Stomach smooth muscle (tissue), 2 donors: Measurements from ENCODE around the gene HTRA2.

Experiments
- H3K27ac ChIP-seq: one replicate; pipeline ENCODE4 v1.7.0; 2013; ENCODE audit warnings: mild to moderate bottlenecking, low read length, inconsistent platforms
- H3K27me3 ChIP-seq, 2 donors: one replicate each; pipeline ENCODE4 v1.7.0; 2013; ENCODE audit warnings: low read length in 2 of 2; ENCODE audit not compliant: insufficient read depth in 2 of 2, control insufficient read depth in 1 of 2
- H3K36me3 ChIP-seq, 2 donors: one replicate each; pipeline ENCODE4 v1.7.0; 2013; ENCODE audit warnings: low read length in 2 of 2; ENCODE audit not compliant: control insufficient read depth in 2 of 2, insufficient read depth in 2 of 2
- H3K4me1 ChIP-seq: one replicate; pipeline ENCODE4 v1.7.0; 2013; ENCODE audit warnings: low read length; ENCODE audit not compliant: control insufficient read depth, insufficient read depth
- H3K4me3 ChIP-seq, 2 donors: one replicate each; pipeline ENCODE4 v1.7.0; 2013; ENCODE audit warnings: low read length in 2 of 2
- H3K9ac ChIP-seq, 2 donors: one replicate each; pipeline ENCODE4 v1.7.0; 2013; ENCODE audit warnings: low read length in 2 of 2, mild to moderate bottlenecking in 1 of 2
- H3K9me3 ChIP-seq, 2 donors: one replicate each; pipeline ENCODE4 v1.7.0; 2013; ENCODE audit warnings: low read length in 2 of 2; ENCODE audit not compliant: control insufficient read depth in 2 of 2
- donor health status: healthy.
- donor health status: Pancreatic carcinoma.

HTRA2 gene

DNA sequence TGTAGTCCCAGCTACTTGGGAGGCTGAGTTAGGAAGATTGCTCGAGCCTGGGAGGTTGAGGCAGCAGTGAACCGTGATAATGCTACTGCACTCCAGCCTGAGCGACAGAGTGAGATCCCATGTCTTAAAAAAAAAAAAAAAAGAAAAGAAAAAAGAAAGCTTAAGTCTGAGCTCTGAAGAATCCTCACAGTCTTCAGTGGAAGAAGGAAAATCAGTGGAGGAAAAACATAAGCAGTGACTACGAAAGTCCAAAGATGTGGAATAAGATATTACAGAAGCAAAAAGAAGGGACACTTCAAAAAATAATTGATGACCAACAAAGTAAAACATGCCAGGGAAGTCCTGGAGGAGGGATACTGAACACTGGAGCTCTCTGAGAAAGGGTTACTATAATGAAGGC lies 19.5 kb upstream of the HTRA2 start:
- peaks cover 37% of the 10 kb centered on the region for H3K4me1 ChIP-seq
- H3K9ac ChIP-seq: no peak overlapping the region
- no peaks in the 10 kb centered on the region for H3K9me3 ChIP-seq
- H3K27me3 ChIP-seq: peaks cover 49 to 52% of the 10 kb centered on the region in 2 donors
- no peak overlapping the region for H3K4me3 ChIP-seq
- no peak overlapping the region for H3K27ac ChIP-seq
- H3K36me3 ChIP-seq: peaks cover 8 to 10% of the 10 kb centered on the region in 2 donors

DNA sequence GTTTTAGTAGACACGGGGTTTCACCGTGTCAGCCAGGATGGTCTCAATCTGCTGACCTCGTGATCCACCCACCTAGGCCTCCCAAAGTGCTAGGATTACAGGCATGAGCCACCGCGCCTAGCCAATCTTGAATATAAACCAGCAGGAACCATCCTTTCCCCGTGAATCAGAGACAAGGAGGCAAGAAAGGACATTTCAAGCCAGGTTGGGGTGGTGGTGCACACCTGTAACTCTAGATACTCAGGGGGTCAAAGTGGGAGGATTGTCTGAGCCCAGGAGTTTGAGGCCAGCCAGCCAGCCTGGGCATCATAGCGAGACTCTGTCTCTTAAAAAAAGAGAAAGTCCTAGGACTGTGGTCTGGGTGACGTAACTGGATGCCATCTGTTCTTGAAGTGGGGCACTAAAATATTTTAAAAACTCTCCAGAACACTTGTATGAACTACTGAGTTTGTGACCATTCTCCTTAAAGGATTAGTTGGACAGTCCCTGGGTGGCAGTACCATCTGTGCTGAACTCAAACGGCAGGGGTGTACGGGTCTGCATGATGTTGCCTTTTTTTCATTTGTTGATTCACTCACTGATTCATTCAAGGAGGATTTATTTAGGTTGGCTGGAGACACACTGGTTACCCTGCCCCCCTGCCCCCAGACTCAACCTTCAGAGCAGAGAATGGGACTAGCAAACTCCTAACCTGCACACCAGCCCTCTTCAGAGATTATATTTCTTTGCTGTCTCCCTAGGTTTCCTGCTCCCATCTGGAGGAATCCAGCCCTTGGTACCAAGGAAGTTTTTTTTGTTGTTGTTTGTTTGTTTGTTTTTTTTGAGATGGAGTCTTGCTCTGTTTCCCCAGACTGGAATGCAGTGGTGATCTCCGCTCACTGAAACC lies 18.4 kb upstream of the HTRA2 start:
- Histone ChIP-seq H3K9me3 (no peaks in the 10 kb centered on the region), H3K9ac (no peak overlapping the region), H3K4me1 (peaks cover 36% of the 10 kb centered on the region), H3K4me3 (no peak overlapping the region), H3K27me3 (peaks cover 51 to 63% of the 10 kb centered on the region in 2 donors), H3K27ac (no peak overlapping the region), H3K36me3 (peaks cover 0 to 2% of the 10 kb centered on the region in 2 donors)

- H3K36me3 ChIP-seq: no peaks in the 10 kb centered on the region
- no peaks in the 10 kb centered on the region for H3K9me3 ChIP-seq
- no peak overlapping the region for H3K27ac ChIP-seq
- peaks cover 65 to 72% of the 10 kb centered on the region in 2 donors for H3K27me3 ChIP-seq
- peaks cover 25% of the 10 kb centered on the region for H3K4me1 ChIP-seq
- no peak overlapping the region for H3K4me3 ChIP-seq
- H3K9ac ChIP-seq: no peak overlapping the region
Measured at GRCh38 chr2:74512744-74513604, 16.8 kb upstream of the HTRA2 start.

DNA sequence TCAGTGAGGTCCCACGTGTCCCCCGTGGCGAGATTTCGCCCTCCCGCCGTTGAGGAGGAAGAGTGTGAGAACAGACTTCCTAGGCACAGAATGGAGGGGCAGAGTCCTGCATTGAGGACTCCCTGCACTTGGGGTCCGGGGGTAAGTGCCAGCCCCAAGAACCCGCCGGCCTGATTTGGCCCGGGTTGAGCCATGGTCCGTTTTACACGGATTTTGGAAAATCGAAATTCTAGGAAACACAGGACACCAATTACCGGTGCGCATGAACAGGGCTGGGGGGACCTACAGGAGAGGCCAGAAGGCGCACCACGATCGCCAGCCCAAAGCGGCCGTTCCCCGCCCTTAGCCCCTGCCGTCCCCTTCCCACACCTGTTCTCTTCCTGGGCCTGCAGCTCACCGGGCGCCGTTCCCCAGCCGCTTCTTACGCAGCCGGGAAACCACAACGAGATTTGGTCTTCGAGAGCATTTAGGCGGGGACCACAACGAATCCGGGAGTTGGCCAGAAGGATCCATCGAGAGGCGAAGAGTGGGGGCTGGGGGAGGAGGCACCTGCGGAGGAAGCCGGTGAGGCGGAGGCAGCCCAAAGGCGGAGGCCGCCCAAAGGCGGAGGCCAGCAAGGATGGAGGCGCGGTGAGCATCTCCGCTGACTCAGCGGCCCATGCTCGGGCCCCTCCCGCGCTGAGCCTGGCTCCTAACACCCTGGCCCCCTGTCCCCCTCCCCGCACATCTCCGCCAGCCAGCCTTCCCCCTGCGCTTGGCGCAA lies 15.9 kb upstream of the HTRA2 start:
- no peak overlapping the region for H3K27ac ChIP-seq
- peaks cover 71 to 75% of the 10 kb centered on the region in 2 donors for H3K27me3 ChIP-seq
- no peaks in the 10 kb centered on the region for H3K9me3 ChIP-seq
- H3K9ac ChIP-seq: no peak overlapping the region
- no peaks in the 10 kb centered on the region for H3K36me3 ChIP-seq
- H3K4me1 ChIP-seq: peaks cover 20% of the 10 kb centered on the region
- H3K4me3 ChIP-seq: no peak overlapping the region

DNA sequence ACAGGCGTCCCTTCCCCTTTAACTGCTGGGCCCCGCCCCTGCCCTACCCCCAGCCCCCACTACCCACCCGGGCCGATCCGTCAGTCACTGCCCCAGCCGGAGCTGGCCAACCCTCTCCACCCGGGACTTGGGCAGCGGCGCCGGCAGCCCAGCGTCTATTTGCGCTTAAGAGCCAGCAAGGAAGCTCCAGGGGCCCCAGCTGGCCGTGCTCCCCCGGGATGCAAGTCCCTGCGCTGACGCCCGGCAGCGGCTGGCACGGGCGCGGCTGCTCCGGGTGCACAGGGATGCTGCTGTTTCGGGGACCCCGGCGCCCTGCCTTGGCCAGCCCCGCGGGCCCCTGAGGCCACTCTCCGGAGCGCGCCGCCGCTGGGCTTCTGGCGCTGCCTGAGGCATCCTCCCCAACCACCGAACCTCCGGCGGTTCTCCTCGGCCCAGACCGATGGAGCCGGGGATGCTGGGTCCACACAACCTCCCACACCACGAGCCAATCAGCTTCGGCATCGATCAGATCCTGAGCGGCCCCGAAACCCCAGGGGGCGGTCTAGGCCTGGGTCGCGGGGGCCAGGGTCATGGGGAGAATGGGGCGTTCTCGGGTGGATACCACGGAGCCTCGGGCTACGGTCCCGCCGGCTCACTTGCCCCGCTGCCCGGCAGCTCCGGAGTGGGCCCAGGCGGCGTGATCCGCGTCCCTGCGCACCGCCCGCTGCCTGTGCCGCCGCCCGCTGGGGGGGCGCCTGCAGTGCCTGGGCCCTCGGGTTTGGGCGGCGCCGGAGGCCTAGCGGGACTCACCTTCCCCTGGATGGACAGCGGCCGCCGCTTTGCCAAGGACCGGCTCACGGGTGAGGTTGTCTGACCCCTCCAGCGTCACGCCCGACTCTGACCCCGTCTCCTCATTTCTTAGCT lies 15.1 kb upstream of the HTRA2 start, which contains the start of gene TLX2:
Gene TLX2, plus strand, starts transcription at position 83 of the 903 bp plus-strand sequence. Its CDS starts 357 bp downstream, at position 440.
- Histone ChIP-seq H3K27me3 (peaks cover 77 to 80% of the 10 kb centered on the region in 2 donors), H3K4me1 (peaks cover 20% of the 10 kb centered on the region), H3K9ac (no peak within 1 kb of the TSS), H3K27ac (no peak within 1 kb of the TSS), H3K4me3 (no peak within 1 kb of the TSS), H3K36me3 (no peaks in the 10 kb centered on the region), H3K9me3 (no peaks in the 10 kb centered on the region)

DNA sequence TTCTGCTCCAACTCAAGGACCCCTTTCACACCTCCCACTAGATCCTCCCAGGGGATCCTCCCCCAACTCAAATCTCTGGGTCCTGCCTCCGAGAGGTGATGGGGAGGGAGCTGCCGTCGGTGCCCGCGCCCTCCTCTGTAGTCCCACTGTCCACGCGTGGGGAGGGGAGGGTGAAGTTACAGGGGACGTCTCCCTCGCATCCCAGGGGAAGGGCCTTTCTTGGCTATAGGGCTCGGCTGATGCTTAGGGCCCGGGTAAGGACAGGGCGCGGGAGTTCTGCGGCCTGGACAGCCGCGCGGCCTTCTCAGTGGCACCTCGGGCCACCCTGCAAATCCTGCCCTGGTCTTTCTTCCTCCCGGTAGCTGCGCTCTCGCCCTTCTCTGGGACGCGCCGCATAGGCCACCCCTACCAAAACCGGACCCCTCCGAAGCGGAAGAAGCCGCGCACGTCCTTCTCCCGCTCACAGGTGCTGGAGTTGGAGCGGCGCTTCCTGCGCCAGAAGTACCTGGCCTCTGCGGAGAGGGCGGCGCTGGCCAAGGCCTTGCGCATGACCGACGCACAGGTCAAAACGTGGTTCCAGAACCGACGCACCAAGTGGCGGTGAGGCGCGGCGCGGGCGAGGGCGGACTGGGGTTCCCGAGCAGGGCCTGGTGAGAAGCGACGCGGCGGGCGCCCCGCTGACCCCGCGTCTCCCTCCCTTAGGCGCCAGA lies 14.3 kb upstream of the HTRA2 start:
- H3K36me3 ChIP-seq: no peaks in the 10 kb centered on the region
- H3K9ac ChIP-seq: no peak overlapping the region
- no peaks in the 10 kb centered on the region for H3K9me3 ChIP-seq
- H3K27ac ChIP-seq: no peak overlapping the region
- H3K27me3 ChIP-seq: peaks cover 78 to 84% of the 10 kb centered on the region in 2 donors
- H3K4me1 ChIP-seq: peaks cover 20% of the 10 kb centered on the region
- peak overlapping the region in 1 of 2 donors; percentile 52 for H3K4me3 ChIP-seq

DNA sequence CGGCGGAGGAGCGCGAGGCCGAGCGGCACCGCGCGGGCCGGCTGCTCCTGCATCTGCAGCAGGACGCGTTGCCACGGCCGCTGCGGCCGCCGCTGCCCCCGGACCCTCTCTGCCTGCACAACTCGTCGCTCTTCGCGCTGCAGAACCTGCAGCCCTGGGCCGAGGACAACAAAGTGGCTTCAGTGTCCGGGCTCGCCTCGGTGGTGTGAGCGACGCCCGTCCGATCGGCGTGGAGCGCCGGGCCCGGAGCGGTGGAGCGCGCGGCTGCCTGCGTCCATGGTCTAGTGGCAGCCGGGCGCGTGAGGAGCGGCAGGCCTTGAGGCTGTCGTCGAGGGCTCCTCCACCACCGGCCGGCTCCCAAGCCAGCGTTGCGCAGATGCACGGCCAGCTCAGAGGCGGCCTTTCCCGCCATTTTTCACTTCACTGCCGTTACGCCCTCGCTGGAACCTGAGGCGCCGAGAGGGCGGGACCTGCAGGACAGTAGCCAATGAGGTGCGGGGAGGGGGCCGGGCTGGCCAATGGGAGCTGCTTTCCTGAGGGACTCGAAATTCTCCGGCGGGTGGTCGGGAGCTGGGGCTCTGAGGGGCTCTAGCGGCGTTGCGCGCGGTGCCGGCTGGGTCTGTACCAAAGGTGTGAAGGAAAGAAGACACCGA lies 13.6 kb upstream of the HTRA2 start:
- Histone ChIP-seq H3K9me3 (no peaks in the 10 kb centered on the region), H3K27me3 (peaks cover 75 to 81% of the 10 kb centered on the region in 2 donors), H3K9ac (no peak overlapping the region), H3K4me1 (peaks cover 20% of the 10 kb centered on the region), H3K4me3 (peak overlapping the region in 1 of 2 donors; percentile 52), H3K36me3 (no peaks in the 10 kb centered on the region), H3K27ac (no peak overlapping the region)

- Histone ChIP-seq H3K4me3 (peak overlapping the region in 1 of 2 donors; percentile 52), H3K9ac (no peak overlapping the region), H3K36me3 (no peaks in the 10 kb centered on the region), H3K27ac (no peak overlapping the region), H3K9me3 (no peaks in the 10 kb centered on the region), H3K4me1 (peaks cover 20% of the 10 kb centered on the region), H3K27me3 (peaks cover 69 to 76% of the 10 kb centered on the region in 2 donors)
Measured at GRCh38 chr2:74516650-74517049, 13.1 kb upstream of the HTRA2 start.

DNA sequence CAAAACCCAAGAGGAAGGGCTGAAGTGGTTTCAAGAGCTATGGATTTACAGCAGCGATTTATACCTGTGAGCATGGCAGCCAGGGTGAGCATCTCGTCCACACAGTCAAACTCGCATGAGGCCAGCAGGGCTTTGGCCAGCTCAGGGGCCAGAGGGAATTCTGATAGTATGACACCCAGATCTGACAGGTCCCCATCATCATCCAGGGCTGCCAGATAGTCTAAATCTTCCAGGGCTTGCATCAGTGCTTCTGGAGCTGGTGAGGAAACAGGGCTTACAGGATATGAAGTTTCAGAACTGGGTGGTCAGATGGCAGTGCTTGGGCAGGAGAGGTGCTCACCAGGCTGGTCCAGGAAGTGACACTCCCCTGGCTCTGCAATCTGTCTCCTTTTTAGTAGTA lies 7.2 kb upstream of the HTRA2 start:
- H3K27me3 ChIP-seq: peaks cover 22 to 25% of the 10 kb centered on the region in 2 donors
- H3K36me3 ChIP-seq: peaks cover 15% of the 10 kb centered on the region in 2 donors
- no peak overlapping the region for H3K9ac ChIP-seq
- no peak overlapping the region for H3K4me3 ChIP-seq
- peaks cover under 1% of the 10 kb centered on the region for H3K4me1 ChIP-seq
- H3K27ac ChIP-seq: no peak overlapping the region
- no peaks in the 10 kb centered on the region for H3K9me3 ChIP-seq
